ENCODE results near the gene GPHN.

- TF ChIP-seq POLR2A (IDR thresholded peaks at IDR 0.05; ENCODE audit: extremely low read depth, insufficient read length) (no peak), CTCF (IDR thresholded peaks at IDR 0.05; ENCODE audit: low read depth, low read length) (no peak), MAX (IDR thresholded peaks at IDR 0.05; ENCODE audit: low read depth, low read length) (no peak), MYC (IDR thresholded peaks at IDR 0.05; ENCODE audit: low read depth, low read length) (no peak)
These were observed 115.9 kb downstream of the GPHN start for GRCh38 chr14:66623838-66624237.
